H1 (cell line): ENCODE results near the gene YPEL4. TPM values are rescaled to one million over a fixed set of nuclear protein-coding genes. Genes with fewer than 3 reads are reported as not detected.

Experiments used
- CBX8 ChIP-seq: fragments of 300-800, 300-1000 bp; sonication (generic); IDR thresholded peaks from 2 replicates; pipeline ENCODE4 v1.7.1; 2016; ENCODE audit warnings: low read depth, low read length, borderline replicate concordance
- EP300 ChIP-seq, 2 experiments: IDR thresholded peaks; 1 replicate in 1 of 2; 2 replicates in 1 of 2; pipeline ENCODE4 v1.6.1; 2011 to 2012; ENCODE audit warnings: low read depth in 2 of 2, low read length in 2 of 2, mild to moderate bottlenecking in 2 of 2, borderline replicate concordance in 1 of 2, inconsistent platforms in 1 of 2, moderate library complexity in 1 of 2
- GTF2F1 ChIP-seq: IDR thresholded peaks from 2 replicates; pipeline ENCODE4 v1.6.1; 2012; ENCODE audit warnings: low read depth, low read length, improper control_type of control experiment, borderline replicate concordance
- NRF1 ChIP-seq: IDR thresholded peaks from 2 replicates; pipeline ENCODE4 v1.6.1; 2011; ENCODE audit warnings: mild to moderate bottlenecking, low read depth, low read length, improper control_type of control experiment
- POU5F1 ChIP-seq: IDR thresholded peaks from 2 replicates; pipeline ENCODE4 v1.6.1; 2011; ENCODE audit warnings: low read depth, mild to moderate bottlenecking, low read length, moderate library complexity
- RXRA ChIP-seq: IDR thresholded peaks from 2 replicates; pipeline ENCODE4 v1.6.1; 2011; ENCODE audit warnings: low read depth, mild to moderate bottlenecking, low read length, moderate library complexity; ENCODE audit not compliant: insufficient read depth
- SAP30 ChIP-seq: fragments of 300-600 bp; sonication (generic); IDR thresholded peaks from 2 replicates; pipeline ENCODE4 v1.7.1; 2012; ENCODE audit warnings: low read length, moderate library complexity, mild to moderate bottlenecking, inconsistent platforms; ENCODE audit not compliant: insufficient read depth, insufficient replicate concordance
- TAF1 ChIP-seq: IDR thresholded peaks from 2 replicates; pipeline ENCODE4 v1.6.1; 2011; ENCODE audit warnings: mild to moderate bottlenecking, low read depth, low read length
- TAF7 ChIP-seq: optimal IDR thresholded peaks from 2 replicates; pipeline ENCODE3; 2011; ENCODE audit warnings: low read depth, mild to moderate bottlenecking, inconsistent platforms, low read length, moderate library complexity, borderline replicate concordance
- polyA plus RNA-seq, 7 experiments: library from polyadenylated mRNA; depleted of rRNA in 3 of 7; stranded (reverse) in 5 of 7; unstranded in 2 of 7; fragments of >200 nt in 5 of 7; fragments of 200-250 nt in 2 of 7; gene quantifications; 1 replicate in 5 of 7; 2 replicates in 1 of 7; 4 replicates in 1 of 7; pipeline versions ENCODE4 v1.2.1 to v1.2.3, GENCODE V29; 2011 to 2013; ENCODE audit warnings: missing spikeins in 2 of 7, mixed read lengths in 2 of 7
- total RNA-seq: library from RNA; stranded (reverse); fragmentation: NEBNext Ultra II Directional; extraction: Animal tissue kit (Norgen Biotek cat#: 25700); gene quantifications from 2 replicates; pipeline ENCODE4 v1.2.1, GENCODE V29; 2021
- TF ChIP-seq, protein P1 (sequence below): fragments of 300-600 bp; sonication (generic); IDR thresholded peaks from 2 replicates; pipeline ENCODE4 v1.7.1; 2012; ENCODE audit warnings: low read length, moderate library complexity, mild to moderate bottlenecking, inconsistent platforms; ENCODE audit not compliant: insufficient replicate concordance

The YPEL4 gene
- total and polyA plus RNA-seq, 2 of the 8 experiments (the other 6 are each of a cell fraction or from before 2014, with no cell fraction given) = 0.13 to 0.38 TPM

DNA sequence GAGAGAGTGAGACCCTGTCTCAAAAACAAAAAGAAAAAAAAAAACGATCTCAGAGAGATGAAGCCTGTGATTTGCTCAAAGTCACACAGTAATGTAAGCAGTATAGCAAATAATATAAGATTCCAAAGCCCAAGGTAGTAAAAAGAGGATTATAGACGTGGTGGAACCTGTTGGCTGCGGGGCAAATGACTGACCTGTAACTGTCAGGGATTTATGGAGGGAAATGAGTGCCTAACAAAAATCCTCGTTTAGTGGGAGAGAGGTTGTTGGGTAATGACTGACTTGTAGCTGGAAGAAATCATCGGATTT, 7.1 kb upstream of the YPEL4 start (continued):
- TF ChIP-seq, protein P1, sequence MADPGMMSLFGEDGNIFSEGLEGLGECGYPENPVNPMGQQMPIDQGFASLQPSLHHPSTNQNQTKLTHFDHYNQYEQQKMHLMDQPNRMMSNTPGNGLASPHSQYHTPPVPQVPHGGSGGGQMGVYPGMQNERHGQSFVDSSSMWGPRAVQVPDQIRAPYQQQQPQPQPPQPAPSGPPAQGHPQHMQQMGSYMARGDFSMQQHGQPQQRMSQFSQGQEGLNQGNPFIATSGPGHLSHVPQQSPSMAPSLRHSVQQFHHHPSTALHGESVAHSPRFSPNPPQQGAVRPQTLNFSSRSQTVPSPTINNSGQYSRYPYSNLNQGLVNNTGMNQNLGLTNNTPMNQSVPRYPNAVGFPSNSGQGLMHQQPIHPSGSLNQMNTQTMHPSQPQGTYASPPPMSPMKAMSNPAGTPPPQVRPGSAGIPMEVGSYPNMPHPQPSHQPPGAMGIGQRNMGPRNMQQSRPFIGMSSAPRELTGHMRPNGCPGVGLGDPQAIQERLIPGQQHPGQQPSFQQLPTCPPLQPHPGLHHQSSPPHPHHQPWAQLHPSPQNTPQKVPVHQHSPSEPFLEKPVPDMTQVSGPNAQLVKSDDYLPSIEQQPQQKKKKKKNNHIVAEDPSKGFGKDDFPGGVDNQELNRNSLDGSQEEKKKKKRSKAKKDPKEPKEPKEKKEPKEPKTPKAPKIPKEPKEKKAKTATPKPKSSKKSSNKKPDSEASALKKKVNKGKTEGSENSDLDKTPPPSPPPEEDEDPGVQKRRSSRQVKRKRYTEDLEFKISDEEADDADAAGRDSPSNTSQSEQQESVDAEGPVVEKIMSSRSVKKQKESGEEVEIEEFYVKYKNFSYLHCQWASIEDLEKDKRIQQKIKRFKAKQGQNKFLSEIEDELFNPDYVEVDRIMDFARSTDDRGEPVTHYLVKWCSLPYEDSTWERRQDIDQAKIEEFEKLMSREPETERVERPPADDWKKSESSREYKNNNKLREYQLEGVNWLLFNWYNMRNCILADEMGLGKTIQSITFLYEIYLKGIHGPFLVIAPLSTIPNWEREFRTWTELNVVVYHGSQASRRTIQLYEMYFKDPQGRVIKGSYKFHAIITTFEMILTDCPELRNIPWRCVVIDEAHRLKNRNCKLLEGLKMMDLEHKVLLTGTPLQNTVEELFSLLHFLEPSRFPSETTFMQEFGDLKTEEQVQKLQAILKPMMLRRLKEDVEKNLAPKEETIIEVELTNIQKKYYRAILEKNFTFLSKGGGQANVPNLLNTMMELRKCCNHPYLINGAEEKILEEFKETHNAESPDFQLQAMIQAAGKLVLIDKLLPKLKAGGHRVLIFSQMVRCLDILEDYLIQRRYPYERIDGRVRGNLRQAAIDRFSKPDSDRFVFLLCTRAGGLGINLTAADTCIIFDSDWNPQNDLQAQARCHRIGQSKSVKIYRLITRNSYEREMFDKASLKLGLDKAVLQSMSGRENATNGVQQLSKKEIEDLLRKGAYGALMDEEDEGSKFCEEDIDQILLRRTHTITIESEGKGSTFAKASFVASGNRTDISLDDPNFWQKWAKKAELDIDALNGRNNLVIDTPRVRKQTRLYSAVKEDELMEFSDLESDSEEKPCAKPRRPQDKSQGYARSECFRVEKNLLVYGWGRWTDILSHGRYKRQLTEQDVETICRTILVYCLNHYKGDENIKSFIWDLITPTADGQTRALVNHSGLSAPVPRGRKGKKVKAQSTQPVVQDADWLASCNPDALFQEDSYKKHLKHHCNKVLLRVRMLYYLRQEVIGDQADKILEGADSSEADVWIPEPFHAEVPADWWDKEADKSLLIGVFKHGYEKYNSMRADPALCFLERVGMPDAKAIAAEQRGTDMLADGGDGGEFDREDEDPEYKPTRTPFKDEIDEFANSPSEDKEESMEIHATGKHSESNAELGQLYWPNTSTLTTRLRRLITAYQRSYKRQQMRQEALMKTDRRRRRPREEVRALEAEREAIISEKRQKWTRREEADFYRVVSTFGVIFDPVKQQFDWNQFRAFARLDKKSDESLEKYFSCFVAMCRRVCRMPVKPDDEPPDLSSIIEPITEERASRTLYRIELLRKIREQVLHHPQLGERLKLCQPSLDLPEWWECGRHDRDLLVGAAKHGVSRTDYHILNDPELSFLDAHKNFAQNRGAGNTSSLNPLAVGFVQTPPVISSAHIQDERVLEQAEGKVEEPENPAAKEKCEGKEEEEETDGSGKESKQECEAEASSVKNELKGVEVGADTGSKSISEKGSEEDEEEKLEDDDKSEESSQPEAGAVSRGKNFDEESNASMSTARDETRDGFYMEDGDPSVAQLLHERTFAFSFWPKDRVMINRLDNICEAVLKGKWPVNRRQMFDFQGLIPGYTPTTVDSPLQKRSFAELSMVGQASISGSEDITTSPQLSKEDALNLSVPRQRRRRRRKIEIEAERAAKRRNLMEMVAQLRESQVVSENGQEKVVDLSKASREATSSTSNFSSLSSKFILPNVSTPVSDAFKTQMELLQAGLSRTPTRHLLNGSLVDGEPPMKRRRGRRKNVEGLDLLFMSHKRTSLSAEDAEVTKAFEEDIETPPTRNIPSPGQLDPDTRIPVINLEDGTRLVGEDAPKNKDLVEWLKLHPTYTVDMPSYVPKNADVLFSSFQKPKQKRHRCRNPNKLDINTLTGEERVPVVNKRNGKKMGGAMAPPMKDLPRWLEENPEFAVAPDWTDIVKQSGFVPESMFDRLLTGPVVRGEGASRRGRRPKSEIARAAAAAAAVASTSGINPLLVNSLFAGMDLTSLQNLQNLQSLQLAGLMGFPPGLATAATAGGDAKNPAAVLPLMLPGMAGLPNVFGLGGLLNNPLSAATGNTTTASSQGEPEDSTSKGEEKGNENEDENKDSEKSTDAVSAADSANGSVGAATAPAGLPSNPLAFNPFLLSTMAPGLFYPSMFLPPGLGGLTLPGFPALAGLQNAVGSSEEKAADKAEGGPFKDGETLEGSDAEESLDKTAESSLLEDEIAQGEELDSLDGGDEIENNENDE = no peak
- TF ChIP-seq SAP30 (no peak), NRF1 (no peak), GTF2F1 (no peak), TAF1 (no peak), EP300 (IDR thresholded peaks at IDR 0.05; ENCODE audit: borderline replicate concordance in 1 of 2, low read depth in 2 of 2, low read length in 2 of 2) (no peak), CBX8 (no peak), TAF7 (no peak), RXRA (no peak), POU5F1 (no peak)
